HepG2 (cell line): Measurements from ENCODE around the gene MTA3. TPM values are rescaled to one million over a fixed set of nuclear protein-coding genes. Genes with fewer than 3 reads are reported as not detected.

Experiments
- EP300 ChIP-seq, 3 experiments: sonication (generic) in 1 of 3; formaldehyde crosslinking in 1 of 3; IDR thresholded peaks; 2 replicates each; pipeline versions ENCODE4 v1.5.1 to v1.6.1; 2011 to 2020; ENCODE audit warnings: low read depth in 2 of 3, low read length in 2 of 3, borderline replicate concordance in 1 of 3, improper control_type of control experiment in 1 of 3, mild to moderate bottlenecking in 1 of 3, missing genetic modification reagents in 1 of 3, moderate library complexity in 1 of 3
- FOSL2 ChIP-seq: sonication (generic); formaldehyde crosslinking; IDR thresholded peaks from 2 replicates; pipeline ENCODE4 v1.4.0; 2020; ENCODE audit warnings: missing genetic modification reagents
- PAWR ChIP-seq: sonication (generic); formaldehyde crosslinking; IDR thresholded peaks from 2 replicates; pipeline ENCODE4 v1.4.0; 2020; ENCODE audit warnings: missing genetic modification reagents, mild to moderate bottlenecking, borderline replicate concordance
- RBAK ChIP-seq: sonication (generic); formaldehyde crosslinking; IDR thresholded peaks from 2 replicates; pipeline ENCODE4 v1.5.1; 2020; ENCODE audit warnings: mild to moderate bottlenecking, missing genetic modification reagents
- ZNF331 ChIP-seq: sonication (generic); formaldehyde crosslinking; IDR thresholded peaks from 2 replicates; pipeline ENCODE4 v1.4.0; 2020; ENCODE audit warnings: missing genetic modification reagents
- ZNF451 ChIP-seq: sonication (generic); formaldehyde crosslinking; IDR thresholded peaks from 2 replicates; pipeline ENCODE4 v1.5.0; 2020; ENCODE audit warnings: mild to moderate bottlenecking, missing genetic modification reagents
- ZNF598 ChIP-seq: sonication (generic); formaldehyde crosslinking; IDR thresholded peaks from 2 replicates; pipeline ENCODE4 v1.5.1; 2020; ENCODE audit warnings: mild to moderate bottlenecking, missing genetic modification reagents, borderline replicate concordance
- ZNF746 ChIP-seq: sonication (generic); formaldehyde crosslinking; IDR thresholded peaks from 2 replicates; pipeline ENCODE4 v1.8.0; 2022; ENCODE audit warnings: mild to moderate bottlenecking, missing genetic modification reagents
- ZNF749 ChIP-seq: sonication (generic); formaldehyde crosslinking; IDR thresholded peaks from 2 replicates; pipeline ENCODE4 v1.8.0; 2022; ENCODE audit warnings: mild to moderate bottlenecking, missing genetic modification reagents, moderate library complexity, borderline replicate concordance
- ZNF792 ChIP-seq: IDR thresholded peaks from 2 replicates; pipeline ENCODE4 v1.6.1; 2016
- ZSCAN22 ChIP-seq: sonication (generic); formaldehyde crosslinking; IDR thresholded peaks from 2 replicates; pipeline ENCODE4 v1.4.0; 2020; ENCODE audit warnings: mild to moderate bottlenecking, missing genetic modification reagents
- polyA plus RNA-seq, 8 experiments: library from polyadenylated mRNA; depleted of rRNA in 3 of 8; stranded (reverse) in 7 of 8; unstranded in 1 of 8; fragments of >200 nt; fragmentation: Illumina TruSeq in 4 of 8; extraction: Trizol in 4 of 8; gene quantifications; 2 replicates each; pipeline versions ENCODE4 v1.2.1 to v1.2.3, GENCODE V29; 2011 to 2016; ENCODE audit warnings: low read depth in 4 of 8, missing spikeins in 1 of 8, mixed read lengths in 1 of 8; ENCODE audit not compliant: insufficient read depth in 1 of 8
- total RNA-seq, 5 experiments: library from RNA; depleted of rRNA; stranded (reverse); fragments of >200 nt; fragmentation: Illumina TruSeq; extraction: Trizol; gene quantifications; 2 replicates each; pipeline ENCODE4 v1.2.3, GENCODE V29; 2016; ENCODE audit warnings: low read depth in 1 of 5
- TF ChIP-seq, protein P1 (sequence below): sonication (generic); formaldehyde crosslinking; IDR thresholded peaks from 2 replicates; pipeline ENCODE4; 2020; ENCODE audit warnings: missing genetic modification reagents, mild to moderate bottlenecking, borderline replicate concordance
- TF ChIP-seq, protein P2 (sequence below): sonication (generic); formaldehyde crosslinking; IDR thresholded peaks from 2 replicates; pipeline ENCODE4 v1.4.0; 2020; ENCODE audit warnings: mild to moderate bottlenecking, missing genetic modification reagents, borderline replicate concordance
- TF ChIP-seq, protein P3 (sequence below): sonication (generic); formaldehyde crosslinking; IDR thresholded peaks from 2 replicates; pipeline ENCODE4 v1.4.0; 2020; ENCODE audit warnings: mild to moderate bottlenecking, missing genetic modification reagents
- TF ChIP-seq, protein P4 (sequence below): sonication (generic); formaldehyde crosslinking; IDR thresholded peaks from 2 replicates; pipeline ENCODE4 v1.4.0; 2020; ENCODE audit warnings: missing genetic modification reagents; ENCODE audit errors: not compliant biosample characterization

Gene MTA3
- total and polyA plus RNA-seq, 2 of the 13 experiments (the other 11 are each of a cell fraction or from before 2014, with no cell fraction given) = 48.8 to 77.8 TPM

- TF ChIP-seq, protein P1, sequence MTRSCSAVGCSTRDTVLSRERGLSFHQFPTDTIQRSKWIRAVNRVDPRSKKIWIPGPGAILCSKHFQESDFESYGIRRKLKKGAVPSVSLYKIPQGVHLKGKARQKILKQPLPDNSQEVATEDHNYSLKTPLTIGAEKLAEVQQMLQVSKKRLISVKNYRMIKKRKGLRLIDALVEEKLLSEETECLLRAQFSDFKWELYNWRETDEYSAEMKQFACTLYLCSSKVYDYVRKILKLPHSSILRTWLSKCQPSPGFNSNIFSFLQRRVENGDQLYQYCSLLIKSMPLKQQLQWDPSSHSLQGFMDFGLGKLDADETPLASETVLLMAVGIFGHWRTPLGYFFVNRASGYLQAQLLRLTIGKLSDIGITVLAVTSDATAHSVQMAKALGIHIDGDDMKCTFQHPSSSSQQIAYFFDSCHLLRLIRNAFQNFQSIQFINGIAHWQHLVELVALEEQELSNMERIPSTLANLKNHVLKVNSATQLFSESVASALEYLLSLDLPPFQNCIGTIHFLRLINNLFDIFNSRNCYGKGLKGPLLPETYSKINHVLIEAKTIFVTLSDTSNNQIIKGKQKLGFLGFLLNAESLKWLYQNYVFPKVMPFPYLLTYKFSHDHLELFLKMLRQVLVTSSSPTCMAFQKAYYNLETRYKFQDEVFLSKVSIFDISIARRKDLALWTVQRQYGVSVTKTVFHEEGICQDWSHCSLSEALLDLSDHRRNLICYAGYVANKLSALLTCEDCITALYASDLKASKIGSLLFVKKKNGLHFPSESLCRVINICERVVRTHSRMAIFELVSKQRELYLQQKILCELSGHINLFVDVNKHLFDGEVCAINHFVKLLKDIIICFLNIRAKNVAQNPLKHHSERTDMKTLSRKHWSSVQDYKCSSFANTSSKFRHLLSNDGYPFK (CRISPR knock-in tag) = no peak
- TF ChIP-seq ZNF331 (CRISPR knock-in tag) (no peak), RBAK (CRISPR knock-in tag) (no peak), ZNF746 (CRISPR knock-in tag) (no peak), ZNF451 (CRISPR knock-in tag) (no peak), EP300 (IDR thresholded peaks at IDR 0.05; ENCODE audit: low read depth in 2 of 2, low read length in 2 of 2) (no peak), EP300 (CRISPR knock-in tag; IDR thresholded peaks at IDR 0.05; ENCODE audit: borderline replicate concordance) (no peak), FOSL2 (no peak), ZNF792 (CRISPR knock-in tag) (no peak), ZSCAN22 (CRISPR knock-in tag) (no peak), PAWR (CRISPR knock-in tag) (no peak), ZNF598 (CRISPR knock-in tag) (no peak), ZNF749 (CRISPR knock-in tag) (no peak)
- TF ChIP-seq, protein P2, sequence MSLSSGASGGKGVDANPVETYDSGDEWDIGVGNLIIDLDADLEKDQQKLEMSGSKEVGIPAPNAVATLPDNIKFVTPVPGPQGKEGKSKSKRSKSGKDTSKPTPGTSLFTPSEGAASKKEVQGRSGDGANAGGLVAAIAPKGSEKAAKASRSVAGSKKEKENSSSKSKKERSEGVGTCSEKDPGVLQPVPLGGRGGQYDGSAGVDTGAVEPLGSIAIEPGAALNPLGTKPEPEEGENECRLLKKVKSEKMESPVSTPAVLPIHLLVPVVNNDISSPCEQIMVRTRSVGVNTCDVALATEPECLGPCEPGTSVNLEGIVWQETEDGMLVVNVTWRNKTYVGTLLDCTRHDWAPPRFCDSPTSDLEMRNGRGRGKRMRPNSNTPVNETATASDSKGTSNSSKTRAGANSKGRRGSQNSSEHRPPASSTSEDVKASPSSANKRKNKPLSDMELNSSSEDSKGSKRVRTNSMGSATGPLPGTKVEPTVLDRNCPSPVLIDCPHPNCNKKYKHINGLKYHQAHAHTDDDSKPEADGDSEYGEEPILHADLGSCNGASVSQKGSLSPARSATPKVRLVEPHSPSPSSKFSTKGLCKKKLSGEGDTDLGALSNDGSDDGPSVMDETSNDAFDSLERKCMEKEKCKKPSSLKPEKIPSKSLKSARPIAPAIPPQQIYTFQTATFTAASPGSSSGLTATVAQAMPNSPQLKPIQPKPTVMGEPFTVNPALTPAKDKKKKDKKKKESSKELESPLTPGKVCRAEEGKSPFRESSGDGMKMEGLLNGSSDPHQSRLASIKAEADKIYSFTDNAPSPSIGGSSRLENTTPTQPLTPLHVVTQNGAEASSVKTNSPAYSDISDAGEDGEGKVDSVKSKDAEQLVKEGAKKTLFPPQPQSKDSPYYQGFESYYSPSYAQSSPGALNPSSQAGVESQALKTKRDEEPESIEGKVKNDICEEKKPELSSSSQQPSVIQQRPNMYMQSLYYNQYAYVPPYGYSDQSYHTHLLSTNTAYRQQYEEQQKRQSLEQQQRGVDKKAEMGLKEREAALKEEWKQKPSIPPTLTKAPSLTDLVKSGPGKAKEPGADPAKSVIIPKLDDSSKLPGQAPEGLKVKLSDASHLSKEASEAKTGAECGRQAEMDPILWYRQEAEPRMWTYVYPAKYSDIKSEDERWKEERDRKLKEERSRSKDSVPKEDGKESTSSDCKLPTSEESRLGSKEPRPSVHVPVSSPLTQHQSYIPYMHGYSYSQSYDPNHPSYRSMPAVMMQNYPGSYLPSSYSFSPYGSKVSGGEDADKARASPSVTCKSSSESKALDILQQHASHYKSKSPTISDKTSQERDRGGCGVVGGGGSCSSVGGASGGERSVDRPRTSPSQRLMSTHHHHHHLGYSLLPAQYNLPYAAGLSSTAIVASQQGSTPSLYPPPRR = no peak
- TF ChIP-seq, protein P3, sequence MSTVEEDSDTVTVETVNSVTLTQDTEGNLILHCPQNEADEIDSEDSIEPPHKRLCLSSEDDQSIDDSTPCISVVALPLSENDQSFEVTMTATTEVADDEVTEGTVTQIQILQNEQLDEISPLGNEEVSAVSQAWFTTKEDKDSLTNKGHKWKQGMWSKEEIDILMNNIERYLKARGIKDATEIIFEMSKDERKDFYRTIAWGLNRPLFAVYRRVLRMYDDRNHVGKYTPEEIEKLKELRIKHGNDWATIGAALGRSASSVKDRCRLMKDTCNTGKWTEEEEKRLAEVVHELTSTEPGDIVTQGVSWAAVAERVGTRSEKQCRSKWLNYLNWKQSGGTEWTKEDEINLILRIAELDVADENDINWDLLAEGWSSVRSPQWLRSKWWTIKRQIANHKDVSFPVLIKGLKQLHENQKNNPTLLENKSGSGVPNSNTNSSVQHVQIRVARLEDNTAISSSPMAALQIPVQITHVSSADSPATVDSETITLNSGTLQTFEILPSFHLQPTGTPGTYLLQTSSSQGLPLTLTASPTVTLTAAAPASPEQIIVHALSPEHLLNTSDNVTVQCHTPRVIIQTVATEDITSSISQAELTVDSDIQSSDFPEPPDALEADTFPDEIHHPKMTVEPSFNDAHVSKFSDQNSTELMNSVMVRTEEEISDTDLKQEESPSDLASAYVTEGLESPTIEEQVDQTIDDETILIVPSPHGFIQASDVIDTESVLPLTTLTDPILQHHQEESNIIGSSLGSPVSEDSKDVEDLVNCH (CRISPR knock-in tag) = no peak
- TF ChIP-seq, protein P4, sequence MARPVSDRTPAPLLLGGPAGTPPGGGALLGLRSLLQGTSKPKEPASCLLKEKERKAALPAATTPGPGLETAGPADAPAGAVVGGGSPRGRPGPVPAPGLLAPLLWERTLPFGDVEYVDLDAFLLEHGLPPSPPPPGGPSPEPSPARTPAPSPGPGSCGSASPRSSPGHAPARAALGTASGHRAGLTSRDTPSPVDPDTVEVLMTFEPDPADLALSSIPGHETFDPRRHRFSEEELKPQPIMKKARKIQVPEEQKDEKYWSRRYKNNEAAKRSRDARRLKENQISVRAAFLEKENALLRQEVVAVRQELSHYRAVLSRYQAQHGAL (CRISPR knock-in tag) = no peak
These were observed 4.1 kb downstream of the MTA3 start (continued) for GRCh38 chr2:42572297-42573081.
